ENCODE measurements around the gene CPEB1.

The CPEB1 gene

GRCh38 chr15:82580713-82581112, 66.5 kb downstream of the CPEB1 start:
- DNase-seq = no peak

GRCh38 chr15:82575335-82575734, 71.8 kb downstream of the CPEB1 start:
- DNase-seq = no peak

- no peak for DNase-seq
Observed at GRCh38 chr15:82572986-82573385, 74.2 kb downstream of the CPEB1 start.

- no peak for DNase-seq
Observed at GRCh38 chr15:82572311-82572710, 74.9 kb downstream of the CPEB1 start.

DNA sequence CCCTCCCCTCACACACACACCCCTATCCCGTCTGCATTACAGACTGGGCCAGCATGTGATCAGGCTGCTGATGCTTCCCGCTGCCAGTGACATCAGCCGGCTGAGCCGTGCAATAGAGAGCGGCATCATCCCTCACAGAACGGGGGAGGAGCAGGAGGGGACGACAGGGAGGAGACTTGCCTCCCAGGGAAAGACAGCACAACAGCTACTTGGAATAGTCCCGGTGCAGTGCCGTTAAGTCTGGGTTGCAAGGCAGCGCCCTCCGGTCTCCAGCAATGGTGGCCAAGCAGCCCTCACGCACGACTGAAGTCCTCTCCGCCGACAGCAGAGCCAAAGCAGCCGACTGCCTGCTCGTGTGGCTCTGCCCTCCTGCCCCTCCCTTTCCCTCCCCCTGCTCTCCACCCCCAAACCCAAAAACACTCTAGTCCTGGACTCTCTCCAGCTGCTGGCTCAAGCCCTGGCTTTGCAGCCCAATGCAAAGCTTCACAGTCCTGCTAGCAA, 75.4 kb downstream of the CPEB1 start:
- no peak for DNase-seq

DNA sequence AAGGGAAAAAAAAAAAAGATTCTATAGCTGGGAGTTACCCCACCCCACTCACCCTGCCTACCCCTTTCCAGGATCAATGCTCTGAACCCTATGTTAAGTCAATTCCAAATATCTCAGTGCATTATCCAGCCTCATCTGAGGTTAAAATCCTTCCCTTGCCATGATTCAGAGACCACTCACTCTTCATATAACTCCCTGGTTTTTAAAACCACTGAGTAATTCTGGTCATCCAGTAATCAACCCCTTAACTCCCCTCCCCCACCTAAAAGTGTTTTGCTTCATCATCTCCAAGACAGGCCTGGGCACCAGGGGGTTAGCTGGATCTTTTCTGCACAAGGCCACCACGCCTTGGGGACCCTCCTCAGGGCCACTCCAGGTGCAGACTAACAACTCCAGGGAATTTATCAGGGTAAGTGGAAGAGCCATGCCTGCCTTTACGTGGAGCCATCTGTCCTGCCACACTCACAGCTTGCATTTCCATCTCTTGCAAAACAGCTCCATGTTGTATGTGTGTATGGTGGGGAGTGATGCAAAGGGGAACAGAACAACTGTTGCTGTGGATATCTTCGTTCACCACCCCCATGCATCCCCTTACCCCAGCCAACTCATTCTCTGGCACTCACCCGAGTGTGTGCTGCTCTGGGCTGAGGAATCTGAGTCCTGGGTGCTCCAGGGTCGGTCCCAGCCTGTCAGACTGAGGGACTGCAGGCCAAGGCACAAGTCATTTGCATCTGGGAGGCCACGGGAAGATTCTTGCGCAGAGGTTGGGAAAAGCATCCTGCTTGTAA, 76.2 kb downstream of the CPEB1 start:
- DNase-seq = no peak

GRCh38 chr15:82569834-82570233, 77.3 kb downstream of the CPEB1 start:
- no peak for DNase-seq

DNA sequence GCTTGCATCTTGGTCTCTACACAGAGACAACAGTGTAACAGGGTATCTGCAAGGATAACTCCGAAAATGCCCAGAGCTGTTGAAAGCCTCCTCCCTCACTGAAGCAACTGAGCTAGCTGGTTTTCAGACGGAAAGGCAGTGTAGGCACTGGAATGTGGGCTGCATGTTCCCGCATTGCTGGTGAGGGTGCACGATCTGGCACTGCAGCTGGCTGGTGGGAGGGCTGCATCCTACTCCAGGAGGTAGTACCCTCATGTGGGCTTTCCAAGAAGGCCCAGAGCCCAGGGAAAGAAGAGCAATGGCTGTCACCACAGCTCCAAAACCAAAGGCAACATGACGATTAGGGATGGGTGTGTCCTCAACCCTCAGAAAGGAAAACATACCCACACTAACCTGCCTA, 78.2 kb downstream of the CPEB1 start:
- DNase-seq = no peak

GRCh38 chr15:82567661-82568060, 79.5 kb downstream of the CPEB1 start:
- DNase-seq = no peak

- DNase-seq = no peak
Observed at GRCh38 chr15:82566690-82567089, 80.5 kb downstream of the CPEB1 start.

DNA sequence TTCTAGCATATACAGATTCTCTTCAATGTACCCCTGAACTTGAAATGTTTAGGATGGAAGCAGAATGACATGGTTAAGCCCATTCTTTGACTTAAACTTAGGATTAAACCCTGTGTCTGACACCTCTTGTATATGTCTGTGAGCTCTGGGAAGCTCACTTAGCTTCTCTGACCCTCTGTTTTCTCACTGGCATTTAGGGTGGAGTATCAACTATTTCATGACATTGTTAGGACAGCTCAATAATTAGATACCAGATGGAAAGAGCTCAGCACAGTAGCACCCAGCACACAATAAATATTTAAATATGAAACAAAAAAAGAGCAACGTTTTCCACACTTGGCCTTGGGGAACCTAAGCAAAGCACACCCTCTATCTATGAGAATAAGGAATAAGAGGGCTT, 88.7 kb downstream of the CPEB1 start:
- no peak for DNase-seq

GRCh38 chr15:82556315-82557035, 90.7 kb downstream of the CPEB1 start:
- no peak for DNase-seq

GRCh38 chr15:82554849-82555248, 92.3 kb downstream of the CPEB1 start:
- DNase-seq = no peak

- DNase-seq = no peak
Observed at GRCh38 chr15:82554351-82554750, 92.8 kb downstream of the CPEB1 start.

GRCh38 chr15:82553846-82554245, 93.3 kb downstream of the CPEB1 start:
- no peak for DNase-seq

DNA sequence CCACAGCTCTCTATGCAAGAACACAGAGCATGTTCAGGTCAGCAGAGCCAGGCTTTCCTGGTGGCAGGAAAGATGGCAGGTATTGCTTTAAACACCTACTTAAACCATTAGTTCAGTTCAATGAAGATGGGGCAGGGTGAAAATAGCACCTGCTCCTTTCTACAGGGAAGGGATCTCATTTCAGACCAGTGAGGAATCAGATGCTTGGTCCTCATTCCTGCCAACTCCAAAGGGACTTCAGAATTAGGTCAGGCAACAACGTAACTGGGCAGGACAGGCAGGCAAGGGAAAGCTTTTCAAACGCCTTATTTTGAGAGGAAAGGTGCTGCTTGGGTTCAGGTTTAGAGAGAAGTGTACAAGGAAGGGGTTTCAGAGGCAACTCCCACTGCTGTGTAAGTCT, 94.3 kb downstream of the CPEB1 start:
- no peak for DNase-seq

DNA sequence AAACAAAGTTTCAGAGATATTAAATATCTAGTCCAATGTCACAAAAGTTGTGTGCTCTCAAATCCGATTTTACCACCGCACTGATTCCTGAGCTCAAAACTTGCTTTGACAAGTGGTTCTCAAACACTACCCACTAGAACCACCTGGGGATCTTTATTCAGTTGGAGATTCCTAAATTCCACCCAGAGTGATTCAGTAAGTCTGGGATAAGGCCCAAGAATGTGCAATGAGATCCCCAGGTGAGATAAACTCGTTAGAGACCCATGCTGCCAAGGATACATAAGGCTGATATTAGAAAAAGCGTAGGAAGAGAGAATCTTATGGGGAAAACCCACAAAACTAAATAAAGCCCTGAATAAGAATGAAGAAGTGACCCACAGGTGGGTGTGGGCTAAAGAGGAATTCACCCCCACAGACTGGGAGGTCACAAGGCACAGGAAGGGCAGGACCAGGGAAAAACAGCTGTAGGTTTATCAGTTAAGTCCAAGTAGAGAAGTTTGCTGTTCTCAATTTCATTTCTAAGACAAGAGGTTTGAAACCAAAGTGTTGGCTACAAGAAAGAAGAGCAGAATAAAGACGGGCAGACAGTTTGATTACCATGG, 95.4 kb downstream of the CPEB1 start:
- DNase-seq = no peak

GRCh38 chr15:82549199-82549665, 97.9 kb downstream of the CPEB1 start:
- DNase-seq = no peak

GRCh38 chr15:82548700-82549099, 98.5 kb downstream of the CPEB1 start:
- no peak for DNase-seq

- no peak for DNase-seq
Observed at GRCh38 chr15:82545478-82545877, 101.7 kb downstream of the CPEB1 start.

GRCh38 chr15:82545002-82545401, 102.2 kb downstream of the CPEB1 start:
- no peak for DNase-seq

DNA sequence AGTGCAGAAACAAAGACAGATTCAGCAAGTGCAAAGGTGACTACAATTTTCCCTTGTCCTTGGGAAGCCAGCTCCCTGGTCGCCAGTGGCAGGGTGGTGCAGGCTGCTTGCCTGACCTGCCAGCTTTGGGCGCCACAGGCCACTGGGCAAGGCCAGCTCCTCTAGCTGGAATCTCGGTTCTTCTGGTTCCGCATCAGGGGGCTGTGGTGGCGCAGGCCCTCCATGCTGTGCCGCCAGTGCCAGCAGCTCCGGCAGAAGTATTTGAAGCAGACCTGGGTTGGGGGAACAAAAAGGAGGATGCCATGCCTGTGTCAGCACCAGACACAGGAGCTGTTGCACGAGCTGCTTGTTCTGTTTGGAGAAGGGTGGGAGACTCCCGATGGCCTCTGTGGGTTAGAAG, 102.7 kb downstream of the CPEB1 start:
- DNase-seq = no peak

GRCh38 chr15:82543160-82543559, 104.0 kb downstream of the CPEB1 start:
- no peak for DNase-seq

GRCh38 chr15:82540984-82541431, 106.2 kb downstream of the CPEB1 start:
- DNase-seq = no peak

Measured in CD4-positive, alpha-beta T cell treated with Interleukin-10 for 1 hour (primary cell).